ENCODE measurements around the gene NR2F1-AS1.

Gene NR2F1-AS1

DNA sequence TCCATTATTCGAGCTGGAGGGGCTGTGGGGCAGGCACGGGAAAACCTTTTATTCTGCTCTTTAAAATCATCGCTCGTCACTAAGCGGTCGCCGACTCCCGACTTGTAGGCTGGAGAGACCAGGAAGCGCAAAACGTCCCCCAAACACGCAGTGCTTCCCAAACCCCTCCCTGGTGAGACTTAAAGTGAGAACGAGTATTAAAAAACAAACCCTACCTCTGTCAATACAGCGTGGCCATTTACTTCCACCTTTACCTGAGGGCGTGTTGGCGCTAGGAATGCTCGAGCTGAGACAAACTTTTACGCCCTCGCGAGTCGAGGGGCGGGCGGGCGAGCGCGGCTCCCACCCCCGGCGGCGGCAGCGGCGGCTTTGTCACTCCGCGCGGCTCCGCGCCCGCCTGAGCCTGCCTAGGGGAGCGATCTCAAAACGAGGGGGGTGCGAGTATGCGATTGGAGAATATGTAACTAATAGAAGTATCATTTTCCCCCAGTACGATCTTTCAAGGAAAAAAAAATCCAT, at the start of gene NR2F1-AS1:
Gene NR2F1-AS1, minus strand, starts transcription at position 293 of the 519 bp plus-strand sequence.
- H3K4me3 ChIP-seq (ENCODE audit: low read length): peak within 1 kb of the TSS; percentile 69
- H3K27me3 ChIP-seq (replicated peaks; ENCODE audit: insufficient read depth, low read length): peaks cover 23% of the 10 kb centered on the region
- no peaks in the 10 kb centered on the region for H4K20me1 ChIP-seq (ENCODE audit: insufficient read depth, low read length)
- H3K9ac ChIP-seq (ENCODE audit: low read length): peak within 1 kb of the TSS; percentile 12; the same call in 1 of the 2 replicates
- no peaks in the 10 kb centered on the region; the same call in 1 of the 2 replicates for H3K4me1 ChIP-seq (ENCODE audit: low read length)
- DNase-seq: no peak
- no peaks in the 10 kb centered on the region; the same call in 1 of the 2 replicates for H3F3A ChIP-seq (ENCODE audit: insufficient read depth, low read length)
- H3K79me2 ChIP-seq (ENCODE audit: low read length): no peaks in the 10 kb centered on the region
- TF ChIP-seq EZH2 (optimal IDR thresholded peaks at IDR 0.05; ENCODE audit: low read depth, low read length) (no peak), EZH2phosphoT487 (IDR thresholded peaks at IDR 0.05; ENCODE audit: low read length) (no peak)
- TF ChIP-seq, protein P1, sequence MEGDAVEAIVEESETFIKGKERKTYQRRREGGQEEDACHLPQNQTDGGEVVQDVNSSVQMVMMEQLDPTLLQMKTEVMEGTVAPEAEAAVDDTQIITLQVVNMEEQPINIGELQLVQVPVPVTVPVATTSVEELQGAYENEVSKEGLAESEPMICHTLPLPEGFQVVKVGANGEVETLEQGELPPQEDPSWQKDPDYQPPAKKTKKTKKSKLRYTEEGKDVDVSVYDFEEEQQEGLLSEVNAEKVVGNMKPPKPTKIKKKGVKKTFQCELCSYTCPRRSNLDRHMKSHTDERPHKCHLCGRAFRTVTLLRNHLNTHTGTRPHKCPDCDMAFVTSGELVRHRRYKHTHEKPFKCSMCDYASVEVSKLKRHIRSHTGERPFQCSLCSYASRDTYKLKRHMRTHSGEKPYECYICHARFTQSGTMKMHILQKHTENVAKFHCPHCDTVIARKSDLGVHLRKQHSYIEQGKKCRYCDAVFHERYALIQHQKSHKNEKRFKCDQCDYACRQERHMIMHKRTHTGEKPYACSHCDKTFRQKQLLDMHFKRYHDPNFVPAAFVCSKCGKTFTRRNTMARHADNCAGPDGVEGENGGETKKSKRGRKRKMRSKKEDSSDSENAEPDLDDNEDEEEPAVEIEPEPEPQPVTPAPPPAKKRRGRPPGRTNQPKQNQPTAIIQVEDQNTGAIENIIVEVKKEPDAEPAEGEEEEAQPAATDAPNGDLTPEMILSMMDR (IDR thresholded peaks at IDR 0.05; ENCODE audit: low read length): no peak
- H3K4me2 ChIP-seq (ENCODE audit: low read depth, low read length): peak within 1 kb of the TSS; percentile 93
- H3K36me3 ChIP-seq (replicated peaks; ENCODE audit: insufficient read depth, low read length): no peaks in the 10 kb centered on the region
- peak within 1 kb of the TSS; percentile 98 for H2AFZ ChIP-seq (ENCODE audit: low read length)
- H3K27ac ChIP-seq (ENCODE audit: low read length): no peak within 1 kb of the TSS
- H3K9me3 ChIP-seq (replicated peaks; ENCODE audit: insufficient read depth, low read length): no peaks in the 10 kb centered on the region
- no peaks in the 10 kb centered on the region for H3K9me2 ChIP-seq (replicated peaks; ENCODE audit: insufficient read depth, low read length)

DNA sequence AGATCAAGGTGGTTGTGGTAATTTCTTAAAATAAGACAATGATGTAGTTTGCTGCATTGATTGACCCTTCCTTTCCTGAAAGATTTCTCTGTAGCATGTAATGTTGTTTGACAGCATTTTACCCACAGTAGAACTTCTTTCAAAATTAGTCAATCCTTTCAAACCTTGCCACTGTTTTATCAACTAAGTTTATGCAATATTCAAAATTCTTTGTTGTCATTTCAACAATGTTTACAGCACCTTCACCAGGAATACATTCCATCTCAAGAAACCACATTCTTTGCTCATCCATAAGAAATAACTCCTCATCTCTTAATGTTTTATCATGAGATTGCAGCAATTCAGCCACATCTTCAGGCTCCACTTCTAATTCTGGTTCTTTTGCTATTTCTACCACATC, 45.8 kb upstream of the NR2F1-AS1 start:
- Histone ChIP-seq H3K27ac (ENCODE audit: low read length) (no peak overlapping the region), H3F3A (ENCODE audit: insufficient read depth, low read length) (no peaks in the 10 kb centered on the region), H3K27me3 (replicated peaks; ENCODE audit: insufficient read depth, low read length) (no peaks in the 10 kb centered on the region), H3K4me2 (ENCODE audit: low read depth, low read length) (no peak overlapping the region), H3K9me2 (replicated peaks; ENCODE audit: insufficient read depth, low read length) (no peaks in the 10 kb centered on the region), H3K9ac (ENCODE audit: low read length) (no peak overlapping the region), H3K36me3 (replicated peaks; ENCODE audit: insufficient read depth, low read length) (no peaks in the 10 kb centered on the region), H3K4me1 (ENCODE audit: low read length) (no peaks in the 10 kb centered on the region), H4K20me1 (ENCODE audit: insufficient read depth, low read length) (no peaks in the 10 kb centered on the region), H3K4me3 (ENCODE audit: low read length) (no peak overlapping the region), H3K9me3 (replicated peaks; ENCODE audit: insufficient read depth, low read length) (no peaks in the 10 kb centered on the region), H2AFZ (ENCODE audit: low read length) (no peak overlapping the region), H3K79me2 (ENCODE audit: low read length) (no peaks in the 10 kb centered on the region)
- TF ChIP-seq EZH2 (optimal IDR thresholded peaks at IDR 0.05; ENCODE audit: low read depth, low read length): no peak
- TF ChIP-seq EZH2phosphoT487 (IDR thresholded peaks at IDR 0.05; ENCODE audit: low read length): no peak
- TF ChIP-seq, protein P1 (IDR thresholded peaks at IDR 0.05; ENCODE audit: low read length): no peak
- DNase-seq: no peak

DNA sequence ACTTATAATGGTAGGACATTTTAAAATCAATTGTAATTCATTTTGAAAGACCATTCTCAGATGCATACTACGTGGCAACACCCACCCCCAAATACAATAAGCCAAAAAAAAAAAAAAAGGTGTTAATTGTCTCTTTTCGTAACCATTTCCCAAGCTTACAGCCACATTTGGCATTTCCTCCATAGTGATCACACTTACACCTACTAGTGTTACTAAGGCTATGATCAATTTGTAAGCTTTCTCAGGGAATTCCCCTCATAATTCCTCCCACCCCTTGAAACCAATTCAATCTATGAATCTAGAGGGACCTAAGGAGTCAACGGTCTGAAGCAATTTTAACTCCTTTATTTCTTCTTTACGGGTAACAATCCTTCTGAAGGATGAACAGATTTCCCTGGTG, 42.1 kb upstream of the NR2F1-AS1 start:
- Histone ChIP-seq H3F3A (ENCODE audit: insufficient read depth, low read length) (peaks cover 10% of the 10 kb centered on the region; the same call in 1 of the 2 replicates), H4K20me1 (ENCODE audit: insufficient read depth, low read length) (no peaks in the 10 kb centered on the region), H3K9ac (ENCODE audit: low read length) (no peak overlapping the region), H3K4me2 (ENCODE audit: low read depth, low read length) (no peak overlapping the region), H3K79me2 (ENCODE audit: low read length) (no peaks in the 10 kb centered on the region), H3K9me2 (replicated peaks; ENCODE audit: insufficient read depth, low read length) (no peaks in the 10 kb centered on the region), H3K27ac (ENCODE audit: low read length) (no peak overlapping the region), H3K36me3 (replicated peaks; ENCODE audit: insufficient read depth, low read length) (no peaks in the 10 kb centered on the region), H3K4me3 (ENCODE audit: low read length) (no peak overlapping the region), H3K27me3 (replicated peaks; ENCODE audit: insufficient read depth, low read length) (no peaks in the 10 kb centered on the region), H3K4me1 (ENCODE audit: low read length) (peaks cover 10% of the 10 kb centered on the region), H2AFZ (ENCODE audit: low read length) (no peak overlapping the region), H3K9me3 (replicated peaks; ENCODE audit: insufficient read depth, low read length) (no peaks in the 10 kb centered on the region)
- no peak for DNase-seq
- TF ChIP-seq EZH2phosphoT487 (IDR thresholded peaks at IDR 0.05; ENCODE audit: low read length) (no peak), EZH2 (optimal IDR thresholded peaks at IDR 0.05; ENCODE audit: low read depth, low read length) (no peak)
- TF ChIP-seq, protein P1 (IDR thresholded peaks at IDR 0.05; ENCODE audit: low read length): no peak

Measured in MM.1S (cell line).